ENCODE results near the gene SGSM2. TPM values are rescaled to one million over a fixed set of nuclear protein-coding genes. Genes with fewer than 3 reads are reported as not detected.

The SGSM2 gene
- polyA plus RNA-seq, 3 donors = 71.5 to 89.4 (median 79.0) TPM

GRCh38 chr17:2385240-2386210, 48.2 kb downstream of the SGSM2 start:
- DNase-seq = no peak

DNA sequence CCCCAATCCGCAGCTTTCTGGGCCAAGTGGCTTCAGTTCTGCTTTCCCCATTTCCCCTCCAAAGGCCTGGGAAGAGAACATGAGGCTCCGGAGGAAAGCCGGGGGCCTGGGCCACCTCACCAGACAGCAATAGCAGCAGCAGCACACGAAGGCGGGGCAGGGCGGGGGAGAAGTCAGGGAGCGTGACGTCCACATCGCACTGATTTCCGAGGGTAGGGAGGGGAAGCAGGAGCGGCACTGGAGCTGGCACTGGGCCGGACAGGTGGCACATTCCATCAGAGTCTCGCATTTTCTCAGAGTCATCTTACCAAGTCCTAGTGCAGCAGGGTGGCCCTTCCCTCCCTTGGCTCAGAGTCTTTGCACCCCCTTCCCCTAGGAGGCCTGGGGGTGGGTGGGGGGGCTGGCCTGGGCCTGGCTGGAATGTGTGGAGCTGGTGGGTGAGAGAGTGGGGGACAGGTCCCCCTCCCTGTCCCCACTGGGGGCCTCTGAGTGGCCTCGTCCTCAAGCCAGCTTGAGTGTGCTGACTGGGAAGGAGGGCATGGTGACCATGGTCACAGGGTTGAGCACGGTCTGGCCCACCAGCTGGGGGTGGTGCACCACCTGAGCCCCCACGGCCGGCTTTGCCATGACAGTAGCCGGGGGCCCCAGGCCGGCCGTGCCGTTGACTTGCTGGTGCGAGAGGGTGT, 49.2 kb downstream of the SGSM2 start:
- DNase-seq = peak; percentile 87

DNA sequence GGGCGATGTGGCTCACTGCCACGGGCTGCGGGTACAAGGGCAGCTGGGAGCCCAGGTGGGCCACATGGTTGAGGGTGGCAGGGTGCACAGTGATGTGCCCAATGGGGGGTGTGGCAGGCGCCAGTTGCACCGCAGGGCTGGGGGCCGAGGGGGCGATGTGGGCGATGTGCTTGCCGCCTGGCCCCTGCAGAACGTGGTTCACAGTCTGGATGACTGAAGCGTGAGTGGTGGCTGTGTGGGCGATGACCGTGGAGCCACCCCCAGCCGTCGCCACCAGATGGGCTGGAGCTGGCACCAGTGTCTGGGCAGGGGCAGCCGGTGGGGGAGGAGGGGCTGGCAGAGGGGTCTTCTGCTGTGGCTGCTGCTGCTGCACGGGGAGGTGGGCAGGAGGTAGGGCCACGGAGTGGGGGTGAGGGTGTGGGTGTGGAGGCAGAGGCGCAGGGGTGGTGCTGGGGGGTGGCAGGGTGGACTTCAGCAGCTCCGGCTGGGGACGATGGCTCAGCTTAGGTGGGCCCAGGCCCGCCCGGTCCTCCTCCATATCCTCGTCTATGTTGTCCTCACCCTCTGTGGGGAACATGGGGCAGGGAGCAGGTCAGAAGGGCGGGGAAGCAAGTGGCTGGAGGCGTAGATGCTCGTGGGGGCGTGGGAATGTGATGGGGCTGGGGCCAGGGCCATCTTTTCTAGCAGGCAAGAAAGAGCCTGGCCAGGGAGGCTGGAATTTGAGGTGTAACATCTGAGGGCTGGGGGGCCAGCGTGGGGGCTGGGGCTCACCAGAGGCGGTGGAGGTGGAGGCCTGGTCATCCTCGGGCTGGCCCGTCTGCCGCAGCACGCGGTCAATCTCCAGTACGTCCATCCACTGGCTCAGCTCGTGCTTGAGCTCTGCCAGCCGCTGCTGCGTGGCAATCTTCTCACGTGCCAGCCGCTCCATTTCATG, 50.1 kb downstream of the SGSM2 start:
- no peak for DNase-seq

GRCh38 chr17:2388020-2388682, 50.9 kb downstream of the SGSM2 start:
- DNase-seq = no peak

DNA sequence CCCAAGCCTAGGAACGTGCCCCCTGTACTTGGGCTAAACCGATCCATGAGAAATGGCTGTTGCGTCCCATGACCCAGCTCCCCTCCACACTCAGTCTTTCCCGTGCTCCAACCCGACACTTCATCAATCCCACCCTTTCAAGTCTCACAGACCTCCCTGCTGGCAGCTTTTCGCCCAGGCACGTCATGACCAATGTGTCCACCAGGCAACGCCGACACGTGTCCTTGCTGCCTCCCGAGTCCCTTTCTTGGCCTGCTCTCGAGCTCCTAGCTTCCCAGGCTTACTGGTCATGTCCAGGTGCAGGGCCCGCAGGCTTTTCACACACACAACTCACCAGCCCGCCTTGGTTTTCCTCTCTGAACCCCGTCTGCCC, 51.4 kb downstream of the SGSM2 start:
- DNase-seq = no peak

- DNase-seq = no peak
These were observed 53.0 kb downstream of the SGSM2 start for GRCh38 chr17:2390199-2390836.

- DNase-seq = no peak
These were observed 54.4 kb downstream of the SGSM2 start for GRCh38 chr17:2391597-2392251.

- peak; percentile 95 for DNase-seq
These were observed 55.2 kb downstream of the SGSM2 start for GRCh38 chr17:2392252-2393173.

- peak; percentile 89 for DNase-seq
These were observed 56.1 kb downstream of the SGSM2 start for GRCh38 chr17:2393174-2393953.

GRCh38 chr17:2393954-2394749, 56.9 kb downstream of the SGSM2 start:
- no peak for DNase-seq

DNA sequence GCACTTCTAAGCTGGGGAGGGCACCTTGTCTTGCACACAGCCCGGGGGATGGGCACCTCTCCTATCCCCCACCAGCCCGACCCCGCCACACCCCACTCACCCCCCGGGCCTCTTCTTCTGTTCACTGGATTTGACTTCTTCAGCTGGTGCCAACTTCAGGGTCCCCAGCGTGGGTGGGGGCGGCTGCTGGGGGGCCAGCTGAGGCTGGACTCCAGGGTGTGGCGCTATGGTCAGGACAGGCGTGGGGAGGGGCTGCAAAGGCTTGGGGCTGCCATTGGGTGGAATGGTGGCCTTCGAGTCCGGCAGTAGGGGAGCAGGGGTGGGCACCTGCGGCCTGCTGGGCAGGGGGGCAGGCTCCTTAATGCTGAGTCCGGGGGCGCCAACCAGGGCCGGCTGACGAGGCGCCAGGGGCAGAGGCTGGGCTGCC, 57.5 kb downstream of the SGSM2 start:
- DNase-seq = no peak

- DNase-seq = no peak
These were observed 58.2 kb downstream of the SGSM2 start for GRCh38 chr17:2395258-2396181.

DNA sequence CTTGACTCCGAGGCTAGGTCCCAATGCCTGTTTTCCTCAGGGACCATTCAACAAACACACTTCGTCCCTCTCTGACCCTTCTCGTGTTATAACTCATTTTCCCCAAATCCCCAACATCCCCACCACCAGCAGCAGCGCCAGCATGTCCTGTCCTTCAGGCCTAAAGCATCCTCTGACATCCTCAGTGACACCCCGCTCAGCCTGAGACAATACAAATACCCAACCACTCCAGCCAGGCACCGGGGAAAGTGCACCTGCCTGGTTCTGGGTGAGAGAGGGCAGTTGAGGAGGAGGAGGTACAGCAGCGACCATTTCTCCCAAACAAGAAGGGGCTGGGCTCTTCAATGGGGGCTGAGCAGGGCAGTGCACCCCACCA, 58.9 kb downstream of the SGSM2 start:
- no peak for DNase-seq

GRCh38 chr17:2396568-2397246, 59.4 kb downstream of the SGSM2 start:
- peak; percentile 95 for DNase-seq

DNA sequence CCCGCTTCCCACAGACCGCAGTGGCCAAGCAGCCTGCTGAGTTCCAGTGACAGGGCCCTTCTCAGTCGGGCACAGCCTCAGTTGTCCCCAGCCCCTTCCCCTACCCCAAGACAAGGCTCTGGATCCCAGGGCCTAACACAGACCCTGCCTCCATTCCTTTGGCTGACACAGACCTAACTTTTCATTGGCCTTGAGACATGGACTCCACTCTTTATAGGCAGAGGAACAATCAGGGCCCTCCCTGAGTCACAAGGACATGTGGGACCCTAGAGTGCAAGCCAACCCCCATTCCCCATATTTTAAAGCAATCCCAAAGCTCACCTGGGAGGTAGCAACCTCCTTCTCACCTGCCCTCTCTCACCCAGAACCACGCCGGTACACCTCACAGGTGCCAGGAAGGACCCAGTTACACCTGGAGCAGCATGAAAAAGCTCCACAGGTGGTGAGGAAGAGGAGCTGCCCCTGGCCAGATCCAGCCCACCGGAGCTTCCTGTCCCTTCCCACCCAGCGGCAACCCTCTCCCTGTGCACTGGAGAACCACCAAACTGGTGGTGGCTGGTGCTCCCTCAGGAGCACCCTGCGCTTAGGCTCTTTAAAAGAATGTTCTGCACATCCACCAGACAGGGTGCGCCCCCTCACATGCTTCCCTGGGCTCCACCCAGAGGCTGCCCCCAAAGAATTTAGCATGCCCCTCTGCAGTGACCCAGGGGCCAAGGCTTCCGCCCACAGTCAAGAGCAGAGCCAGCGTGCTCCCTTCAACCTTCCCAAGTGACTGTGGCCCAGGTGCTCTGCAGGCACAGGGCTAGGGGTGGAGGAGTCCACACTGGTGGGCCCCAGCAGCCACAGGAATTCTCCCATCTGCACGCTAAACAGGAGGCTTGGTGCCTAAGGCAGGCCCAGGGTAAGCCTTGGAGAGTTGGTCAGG, 60.2 kb downstream of the SGSM2 start:
- no peak for DNase-seq

Data from renal pelvis (tissue), 4 donors.